NT2/D1 (cell line): ENCODE data around the gene TPD52L1.

ENCODE experiments used
- DNase-seq: peaks from one replicate; pipeline ENCODE4 v3.0.0-alpha.2; 2011; ENCODE audit warnings: low read depth, low spot score
- H3K27me3 ChIP-seq: 2 replicates; pipeline ENCODE4 v1.6.0; 2011; ENCODE audit warnings: mild to moderate bottlenecking; ENCODE audit not compliant: insufficient read length, insufficient read depth
- H3K36me3 ChIP-seq: 2 replicates; pipeline ENCODE4 v1.6.1; 2011; ENCODE audit warnings: mild to moderate bottlenecking, low read length, mixed read lengths; ENCODE audit not compliant: insufficient read depth, insufficient read length
- H3K4me1 ChIP-seq: 2 replicates; pipeline ENCODE4 v1.5.1; 2011; ENCODE audit not compliant: insufficient read depth, insufficient read length
- H3K4me3 ChIP-seq: 2 replicates; pipeline ENCODE4 v1.5.1; 2011; ENCODE audit warnings: low read depth; ENCODE audit not compliant: insufficient read length
- H3K9ac ChIP-seq: 2 replicates; pipeline ENCODE4 v1.6.0; 2011; ENCODE audit warnings: low read depth; ENCODE audit not compliant: insufficient read length
- H3K9me3 ChIP-seq: 2 replicates; pipeline ENCODE4 v1.5.1; 2011; ENCODE audit warnings: mild to moderate bottlenecking, low read length; ENCODE audit not compliant: insufficient read depth
- SUZ12 ChIP-seq: IDR thresholded peaks from 2 replicates; pipeline ENCODE4 v1.6.1; 2011; ENCODE audit not compliant: insufficient read length, insufficient read depth; ENCODE audit errors: extremely low read depth
- YY1 ChIP-seq: IDR thresholded peaks from 2 replicates; pipeline ENCODE4 v1.6.1; 2011; ENCODE audit not compliant: insufficient read length, insufficient read depth
- ZNF274 ChIP-seq: IDR thresholded peaks from 2 replicates; pipeline ENCODE4 v1.6.1; 2011; ENCODE audit warnings: mild to moderate bottlenecking, low read depth, low read length

TPD52L1 gene

DNA sequence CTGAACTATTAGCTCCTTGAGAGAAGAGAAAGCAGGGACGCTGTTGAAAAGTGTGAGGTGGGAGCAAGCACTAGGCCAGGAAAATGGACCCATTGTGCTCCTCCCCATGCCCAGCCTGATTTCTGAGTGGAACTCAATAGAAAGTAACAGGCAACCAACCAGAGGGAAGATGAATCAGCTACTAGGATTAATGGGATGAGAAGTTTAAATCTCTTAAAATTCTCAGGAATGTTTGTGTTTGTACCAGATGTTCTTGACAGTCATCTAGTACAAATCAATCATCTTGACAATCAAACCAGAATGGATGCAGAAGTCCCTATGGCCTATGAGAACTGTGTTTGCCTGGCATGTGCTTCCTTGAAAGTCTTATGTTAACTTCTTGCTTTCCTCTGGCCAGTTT lies 99.3 kb downstream of the TPD52L1 start:
- H3K27me3 ChIP-seq: no peaks in the 10 kb centered on the region
- no peaks in the 10 kb centered on the region for H3K36me3 ChIP-seq
- DNase-seq: no peak
- H3K4me1 ChIP-seq: no peaks in the 10 kb centered on the region
- H3K9ac ChIP-seq: no peak overlapping the region
- TF ChIP-seq SUZ12 (no peak), ZNF274 (no peak), YY1 (no peak)
- H3K9me3 ChIP-seq: no peaks in the 10 kb centered on the region
- H3K4me3 ChIP-seq: no peak overlapping the region

GRCh38 chr6:125253881-125254280 lies 100.3 kb downstream of the TPD52L1 start:
- Histone ChIP-seq H3K27me3 (no peaks in the 10 kb centered on the region), H3K9ac (no peak overlapping the region), H3K9me3 (no peaks in the 10 kb centered on the region), H3K4me1 (no peaks in the 10 kb centered on the region), H3K4me3 (no peak overlapping the region), H3K36me3 (no peaks in the 10 kb centered on the region)
- TF ChIP-seq YY1 (no peak), ZNF274 (no peak), SUZ12 (no peak)
- no peak for DNase-seq

DNA sequence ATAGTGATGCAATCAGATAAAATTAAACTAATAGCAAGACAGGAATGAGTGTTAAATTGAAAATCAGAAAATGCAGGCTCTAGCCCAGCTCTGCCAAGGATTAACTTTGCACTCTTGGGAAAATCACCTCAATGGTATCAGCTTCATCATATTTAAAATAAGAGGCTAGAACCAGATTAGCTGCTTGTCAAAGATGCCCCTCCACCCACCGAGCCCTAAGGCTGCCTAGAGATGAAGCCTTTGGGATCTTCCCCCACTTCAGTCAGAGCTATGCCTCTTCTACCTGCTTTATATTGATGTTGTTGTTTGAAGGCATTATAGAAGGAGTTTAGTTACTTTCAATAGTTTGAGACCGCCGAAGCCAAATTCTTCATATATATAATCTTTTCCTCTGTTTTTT lies 100.7 kb downstream of the TPD52L1 start:
- no peaks in the 10 kb centered on the region for H3K27me3 ChIP-seq
- H3K9me3 ChIP-seq: no peaks in the 10 kb centered on the region
- DNase-seq: no peak
- H3K36me3 ChIP-seq: no peaks in the 10 kb centered on the region
- TF ChIP-seq YY1 (no peak), ZNF274 (no peak), SUZ12 (no peak)
- H3K4me1 ChIP-seq: no peaks in the 10 kb centered on the region
- H3K9ac ChIP-seq: no peak overlapping the region
- no peak overlapping the region for H3K4me3 ChIP-seq

- H3K4me1 ChIP-seq: no peaks in the 10 kb centered on the region
- no peak for TF ChIP-seq YY1
- no peak for TF ChIP-seq SUZ12
- TF ChIP-seq ZNF274: no peak
- DNase-seq: no peak
- H3K36me3 ChIP-seq: no peaks in the 10 kb centered on the region
- no peak overlapping the region for H3K4me3 ChIP-seq
- H3K9ac ChIP-seq: no peak overlapping the region
- no peaks in the 10 kb centered on the region for H3K9me3 ChIP-seq
- no peaks in the 10 kb centered on the region for H3K27me3 ChIP-seq
Measured at GRCh38 chr6:125255201-125255600, 101.6 kb downstream of the TPD52L1 start.

DNA sequence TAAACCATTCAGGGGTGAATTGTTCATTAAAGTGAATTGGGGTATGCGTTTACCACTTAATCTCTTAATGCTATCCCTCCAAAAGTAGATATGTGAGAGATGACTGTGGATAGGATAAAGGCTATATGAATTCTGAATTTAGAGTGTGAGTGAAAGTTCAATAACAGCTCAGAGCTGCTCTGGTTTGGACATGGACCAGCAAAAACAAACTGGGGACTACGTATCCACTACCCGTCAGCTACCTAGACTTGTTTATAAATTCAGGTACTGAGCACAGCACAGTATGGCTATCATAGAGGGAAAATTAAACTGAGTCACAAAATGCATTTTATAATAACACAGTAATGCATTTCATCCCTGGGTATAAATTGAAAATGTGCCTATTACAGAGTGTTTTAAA lies 103.8 kb downstream of the TPD52L1 start:
- H3K36me3 ChIP-seq: no peaks in the 10 kb centered on the region
- no peak overlapping the region for H3K9ac ChIP-seq
- no peak for DNase-seq
- no peak for TF ChIP-seq SUZ12
- TF ChIP-seq ZNF274: no peak
- no peak for TF ChIP-seq YY1
- no peaks in the 10 kb centered on the region for H3K27me3 ChIP-seq
- H3K4me3 ChIP-seq: no peak overlapping the region
- H3K9me3 ChIP-seq: no peaks in the 10 kb centered on the region
- H3K4me1 ChIP-seq: no peaks in the 10 kb centered on the region

- no peaks in the 10 kb centered on the region for H3K36me3 ChIP-seq
- H3K27me3 ChIP-seq: no peaks in the 10 kb centered on the region
- no peaks in the 10 kb centered on the region for H3K9me3 ChIP-seq
- H3K9ac ChIP-seq: no peak overlapping the region
- DNase-seq: no peak
- H3K4me1 ChIP-seq: no peaks in the 10 kb centered on the region
- TF ChIP-seq SUZ12: no peak
- no peak for TF ChIP-seq YY1
- TF ChIP-seq ZNF274: no peak
- H3K4me3 ChIP-seq: no peak overlapping the region
Measured at GRCh38 chr6:125258651-125259353, 105.2 kb downstream of the TPD52L1 start.

DNA sequence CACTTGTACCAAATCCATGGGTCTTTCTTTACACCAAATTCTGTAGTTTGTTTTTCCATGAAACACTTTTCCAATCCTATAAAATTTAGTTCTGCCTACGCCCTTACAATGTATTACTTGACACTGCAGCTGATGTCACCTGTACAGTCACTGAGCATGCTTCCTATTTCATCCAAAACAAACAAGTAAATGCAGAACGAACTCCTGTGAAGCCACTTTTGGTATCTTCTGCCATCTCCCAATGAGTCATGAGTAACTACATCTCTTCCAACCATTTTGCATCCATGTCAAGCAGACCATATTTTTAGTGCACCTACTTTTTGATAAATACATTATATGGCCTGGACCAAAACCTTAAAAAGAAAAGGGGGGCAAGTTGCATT lies 105.8 kb downstream of the TPD52L1 start:
- no peak for TF ChIP-seq YY1
- TF ChIP-seq SUZ12: no peak
- TF ChIP-seq ZNF274: no peak
- Histone ChIP-seq H3K36me3 (no peaks in the 10 kb centered on the region), H3K27me3 (no peaks in the 10 kb centered on the region), H3K9me3 (no peaks in the 10 kb centered on the region), H3K4me1 (no peaks in the 10 kb centered on the region), H3K4me3 (no peak overlapping the region), H3K9ac (no peak overlapping the region)
- DNase-seq: no peak
